PC-3 (cell line): ENCODE data around the gene SPRN.

ENCODE experiments used
- CTCF ChIP-seq: fragments of 300-600 bp; sonication (generic); conservative IDR thresholded peaks from 2 replicates; pipeline ENCODE4 v1.5.1; 2017; ENCODE audit warnings: antibody characterized with exemption, low read depth, mild to moderate bottlenecking, low read length
- EZH2 ChIP-seq: fragments of 300-600 bp; sonication (generic); IDR thresholded peaks from one replicate; pipeline ENCODE4 v1.6.1; 2017; ENCODE audit warnings: antibody characterized with exemption, mild to moderate bottlenecking, low read length; ENCODE audit not compliant: unreplicated experiment
- EZH2phosphoT487 ChIP-seq: fragments of 300-600 bp; sonication (generic); IDR thresholded peaks from 2 replicates; pipeline ENCODE4 v1.6.1; 2018; ENCODE audit warnings: mild to moderate bottlenecking, antibody characterized with exemption, low read length, borderline replicate concordance

DNA sequence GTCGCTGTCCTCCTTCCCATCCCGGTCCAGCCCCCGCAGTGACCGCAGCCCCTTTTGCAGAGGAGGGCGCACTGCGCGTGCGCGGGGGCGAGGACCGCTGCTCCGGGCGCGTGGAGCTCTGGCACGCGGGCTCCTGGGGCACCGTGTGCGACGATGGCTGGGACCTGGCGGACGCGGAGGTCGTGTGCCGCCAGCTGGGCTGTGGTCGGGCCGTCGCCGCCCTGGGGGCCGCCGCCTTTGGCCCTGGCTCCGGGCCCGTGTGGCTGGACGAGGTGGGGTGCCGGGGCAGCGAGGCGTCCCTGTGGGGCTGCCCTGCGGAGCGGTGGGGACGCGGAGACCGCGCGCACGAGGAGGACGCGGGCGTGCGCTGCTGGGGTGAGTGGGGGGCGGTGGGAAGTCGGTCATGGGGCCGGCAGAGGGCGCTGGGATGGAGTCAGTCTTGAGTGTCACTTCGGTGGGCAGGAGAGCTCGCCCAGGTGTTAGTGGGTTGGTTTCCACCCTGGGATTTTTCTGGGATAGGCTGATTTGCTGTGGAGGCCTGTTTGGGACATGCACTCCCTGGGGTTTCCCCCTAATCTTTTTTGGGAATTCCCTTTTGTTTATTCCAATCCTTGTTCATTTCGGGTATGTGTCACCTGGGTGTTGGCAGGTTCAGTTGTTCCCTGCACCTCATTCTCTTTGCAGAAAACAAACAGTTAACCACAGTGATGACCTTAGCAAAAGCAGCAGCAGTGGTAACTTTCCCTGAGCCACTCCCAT is 40.9 kb upstream of the SPRN start:
- TF ChIP-seq EZH2 (no peak), CTCF (no peak), EZH2phosphoT487 (no peak)
